ENCODE data around the gene NEB.
"Not testable (repeated sequence)": the region's sequence is repeated elsewhere in the genome, so short reads cannot be mapped to it uniquely, and the experiment has no call there.

Gene NEB

DNA sequence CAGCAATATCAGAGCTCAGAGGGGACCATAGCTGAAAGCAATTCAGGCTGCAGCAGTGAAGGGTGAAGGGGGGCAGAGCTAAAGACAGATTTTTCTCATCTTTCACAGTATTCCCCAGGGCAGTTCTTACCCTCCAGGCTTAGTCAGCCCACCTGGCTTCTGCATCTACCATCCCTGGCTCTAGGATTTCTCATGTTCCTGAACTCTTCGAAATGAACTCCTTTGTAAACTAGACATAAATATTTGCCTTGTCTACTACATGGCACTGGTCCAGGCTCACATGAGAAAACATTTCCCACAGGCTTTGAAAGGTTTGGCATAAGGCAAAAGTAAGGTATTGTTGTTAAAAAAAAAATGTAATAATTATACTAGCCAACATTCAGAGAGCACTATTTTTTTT lies 23.6 kb upstream of the NEB start:
- DNase-seq = no peak

DNA sequence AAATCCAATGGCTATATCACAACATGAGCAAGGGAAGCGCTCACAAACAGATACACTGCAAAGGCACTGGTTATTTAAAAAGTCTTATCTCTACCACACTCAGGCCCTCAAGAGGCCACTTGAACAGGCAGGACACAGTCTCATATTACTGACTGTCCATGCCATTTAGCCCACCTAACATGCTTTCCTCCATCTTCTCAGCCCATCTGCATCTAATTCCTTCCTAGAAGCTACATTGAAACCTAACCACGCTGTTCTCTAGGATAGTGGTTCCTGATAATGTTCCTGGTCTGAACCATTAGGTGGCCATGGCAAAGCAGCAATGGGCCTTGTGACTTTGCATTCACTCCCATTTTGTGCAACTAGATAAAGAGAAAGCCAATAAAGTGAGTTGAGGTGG lies 22.5 kb upstream of the NEB start:
- DNase-seq = no peak

DNA sequence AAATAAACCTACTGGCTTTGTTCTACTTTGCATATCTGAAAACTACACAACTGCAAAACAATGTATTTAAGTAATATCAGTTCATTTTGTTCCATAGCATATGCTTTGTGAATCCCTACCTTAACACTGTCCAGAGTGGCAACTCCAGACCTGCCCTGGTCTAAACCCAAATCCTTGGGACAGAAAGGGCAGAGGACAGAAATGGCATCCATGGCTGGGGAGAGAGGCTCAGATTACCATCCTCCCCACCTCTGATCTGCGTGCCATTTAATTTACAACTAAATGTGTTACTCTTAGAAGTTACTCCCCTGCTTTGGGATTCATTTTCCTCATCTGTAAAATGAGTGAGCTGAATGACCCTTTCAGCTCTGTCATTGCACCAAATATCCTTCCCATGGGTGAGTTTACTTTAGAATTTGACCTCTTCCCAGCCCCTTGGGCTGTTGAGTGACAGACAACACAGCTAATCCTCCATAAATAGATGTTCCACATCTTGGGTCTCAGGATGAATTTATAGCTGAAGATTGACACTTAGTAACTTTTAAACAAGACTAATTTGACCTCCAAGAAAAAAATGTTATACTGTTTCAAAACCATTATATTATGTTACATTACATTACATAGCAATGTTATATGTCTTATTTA lies 20.1 kb upstream of the NEB start:
- DNase-seq = no peak

DNA sequence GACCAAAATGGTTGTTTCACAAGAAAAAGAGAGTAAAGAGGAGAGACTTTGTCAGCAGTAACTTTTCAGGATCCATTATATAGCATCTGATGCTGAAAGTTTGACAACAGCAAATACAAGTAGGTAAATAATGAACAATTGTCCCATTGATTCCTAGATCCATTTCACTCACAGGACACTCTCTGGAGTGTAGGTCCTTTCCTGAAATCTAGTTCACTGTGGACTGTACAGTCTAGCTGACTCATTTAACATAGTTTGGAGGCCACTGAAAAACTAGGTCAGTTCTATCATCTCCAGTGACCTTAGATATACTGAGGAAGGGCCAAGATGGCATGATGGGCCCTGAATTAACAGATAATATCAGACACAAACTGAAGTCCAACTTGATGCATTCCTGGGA lies 19.3 kb upstream of the NEB start:
- DNase-seq = no peak

DNA sequence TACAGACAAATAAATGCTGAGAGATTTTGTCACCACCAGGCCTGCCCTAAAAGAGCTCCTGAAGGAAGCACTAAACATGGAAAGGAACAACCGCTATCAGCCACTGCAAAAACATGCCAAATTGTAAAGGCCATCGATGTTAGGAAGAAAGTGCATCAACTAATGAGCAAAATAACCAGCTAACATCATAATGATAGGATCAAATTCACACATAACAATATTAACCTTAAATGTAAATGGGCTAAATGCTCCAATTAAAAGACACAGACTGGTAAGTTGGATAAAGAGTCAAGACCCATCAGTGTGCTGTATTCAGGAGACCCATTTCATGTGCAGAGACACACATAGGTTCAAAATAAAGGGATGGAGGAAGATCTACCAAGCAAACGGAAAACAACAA lies 11.0 kb upstream of the NEB start:
- DNase-seq = not testable (repeated sequence)

DNA sequence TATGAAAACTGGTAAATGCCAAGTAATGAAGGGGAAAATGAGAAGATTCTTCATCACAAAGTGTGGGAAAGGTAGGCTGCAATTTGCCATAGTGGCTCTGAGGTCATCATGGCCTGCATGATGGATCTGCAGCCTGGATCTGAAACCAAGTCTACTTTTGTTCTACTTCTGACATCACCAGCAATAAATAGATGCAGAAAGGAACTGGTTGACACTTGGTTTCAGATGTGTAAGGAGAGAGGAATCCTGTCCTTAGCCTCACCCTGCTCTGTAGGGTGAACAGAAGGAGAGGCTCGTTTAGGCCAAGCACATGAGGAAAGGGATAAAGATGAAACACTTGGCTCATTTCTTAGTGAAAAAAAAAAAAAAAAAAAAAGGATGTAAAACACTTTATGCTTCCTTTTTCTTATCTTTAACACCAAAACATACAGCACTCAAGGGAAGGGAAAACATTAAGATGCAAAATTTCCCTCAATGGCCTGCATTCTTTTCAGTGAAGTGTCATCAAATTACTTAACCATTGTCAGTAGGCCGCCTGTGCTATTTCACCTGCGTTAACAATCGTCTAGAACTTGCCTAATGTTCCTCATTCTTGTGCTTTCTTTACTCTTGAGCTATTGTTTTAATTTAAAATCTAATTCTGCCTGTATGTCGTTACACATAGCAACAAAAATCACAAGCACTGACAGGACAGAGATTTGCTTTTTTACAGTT lies 3.9 kb downstream of the NEB start:
- DNase-seq = no peak

DNA sequence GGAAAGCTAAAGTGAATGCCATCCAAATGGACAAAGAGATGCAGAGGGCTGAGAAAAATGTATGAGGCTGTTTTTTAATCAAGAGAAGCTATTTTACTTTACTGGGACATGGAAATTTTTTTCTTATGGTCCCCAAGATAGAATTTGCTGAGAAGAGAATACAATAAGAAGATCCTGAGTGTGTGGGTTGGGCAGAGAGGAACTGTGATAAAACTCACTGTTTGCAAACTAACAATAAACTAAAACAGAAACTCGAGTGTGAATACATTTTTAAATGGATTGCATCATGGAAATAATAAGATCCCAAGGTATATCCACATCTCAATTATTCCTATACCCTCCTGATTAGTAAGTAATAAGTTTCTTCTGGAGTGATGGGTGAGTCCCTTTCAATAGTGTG lies 4.4 kb downstream of the NEB start:
- no peak for DNase-seq

DNA sequence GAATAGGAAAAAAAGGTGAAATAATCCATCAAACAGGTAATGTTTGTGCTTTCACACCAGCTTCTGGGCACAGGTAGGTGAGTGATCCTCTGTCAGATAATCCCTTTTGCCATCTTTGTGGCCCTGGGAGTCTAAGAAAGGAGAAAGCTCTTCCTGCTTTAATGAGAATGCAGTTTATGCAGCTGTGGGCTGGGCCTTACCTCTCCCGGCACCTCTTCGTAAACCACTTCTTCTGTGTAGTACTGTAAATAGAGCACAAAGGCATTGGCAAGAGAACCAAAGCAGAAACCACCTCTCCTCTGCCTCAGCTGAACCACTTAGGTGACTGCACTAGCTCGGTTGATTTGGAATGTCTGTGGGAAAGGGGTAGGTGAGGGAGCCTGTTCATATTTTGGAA lies 4.9 kb downstream of the NEB start:
- DNase-seq = no peak

DNA sequence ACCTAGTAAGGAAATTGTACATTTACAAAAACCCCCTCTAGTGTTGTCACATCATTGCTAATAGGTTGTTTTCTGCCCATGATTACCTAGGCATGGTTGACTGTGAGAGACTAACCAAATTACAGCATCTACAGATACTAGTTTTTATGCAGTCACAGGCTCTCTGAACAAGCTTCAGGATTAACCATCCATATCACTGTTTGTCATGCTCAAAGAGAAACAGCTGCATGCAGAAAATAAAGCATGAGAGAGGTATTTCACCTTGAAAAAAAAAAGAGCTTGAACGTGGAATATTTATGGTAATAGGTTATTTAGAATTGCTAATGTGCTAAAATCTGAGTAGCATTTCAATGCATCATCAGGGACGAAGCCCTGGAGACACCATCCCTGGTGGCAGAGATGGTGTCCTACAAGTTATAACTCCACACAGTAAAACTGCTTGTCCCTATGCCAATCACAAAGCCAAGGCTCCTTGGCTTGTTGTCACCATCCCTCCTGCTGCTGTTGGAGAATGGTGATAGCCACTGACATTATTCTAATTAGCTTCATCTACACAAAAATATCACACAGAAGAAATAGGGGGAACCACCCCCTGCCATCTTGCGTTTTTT lies 5.4 kb downstream of the NEB start:
- DNase-seq = no peak

DNA sequence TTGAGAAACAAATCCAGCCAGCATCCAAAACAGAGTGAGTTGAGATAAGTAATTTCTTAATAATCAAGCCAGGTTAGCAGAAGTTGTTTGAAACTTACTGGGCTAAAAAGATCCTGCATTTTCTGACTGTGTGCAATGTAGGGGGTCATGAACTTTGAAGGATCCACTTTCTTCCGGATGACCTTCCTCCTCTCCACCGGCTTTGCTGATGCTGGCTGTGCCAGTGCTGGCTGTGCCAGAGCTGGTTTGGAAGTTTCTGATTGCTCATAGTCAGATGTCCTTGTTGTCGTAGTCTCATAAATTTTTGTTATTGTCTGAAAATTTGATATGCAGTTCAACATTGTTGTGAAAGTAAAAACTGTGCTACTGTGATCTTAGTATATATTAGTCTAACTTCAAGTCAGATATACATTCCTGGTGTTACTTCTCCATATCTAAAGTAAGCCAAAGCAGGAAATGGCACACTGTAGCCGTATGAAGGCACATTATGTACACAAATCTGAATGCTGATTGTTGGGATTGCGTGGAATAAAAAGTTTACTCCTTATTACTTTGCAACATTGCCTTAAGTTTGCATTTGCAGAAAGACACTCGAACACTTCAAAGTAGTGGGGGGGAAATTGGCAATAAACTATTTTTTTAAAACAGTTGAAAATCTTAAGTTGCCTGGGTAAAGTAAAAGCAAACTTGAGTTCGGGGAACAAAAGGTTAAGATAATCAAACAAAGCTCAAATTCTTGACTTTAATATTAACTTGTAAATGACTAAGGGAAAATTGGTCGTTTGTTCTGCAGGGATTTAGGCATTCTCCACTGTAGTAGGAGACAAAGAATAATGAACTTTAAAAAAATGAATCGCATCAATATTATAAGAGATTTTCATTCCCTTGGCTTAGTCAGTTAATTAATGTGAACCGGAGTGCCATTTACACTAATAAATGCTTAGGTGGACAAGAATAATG lies 6.4 kb downstream of the NEB start:
- DNase-seq = no peak

DNA sequence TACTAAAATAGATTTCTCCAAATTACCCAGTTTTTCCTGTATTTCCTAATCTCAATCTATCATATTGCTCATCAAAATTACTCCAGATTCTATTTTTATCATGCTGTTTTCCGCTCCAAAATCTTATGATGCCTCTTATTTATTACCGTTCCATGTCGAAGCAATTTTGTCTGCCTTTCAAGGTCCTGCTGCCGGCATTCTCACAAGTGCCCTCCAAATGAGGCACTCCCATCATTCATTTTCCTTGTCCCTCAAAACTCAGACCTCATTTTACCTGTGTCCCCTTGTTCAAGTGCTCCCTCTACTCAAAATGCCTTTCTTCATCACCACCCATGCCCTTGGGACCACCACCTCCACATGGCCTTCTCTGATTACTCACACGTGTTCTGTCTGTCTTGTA lies 13.1 kb downstream of the NEB start:
- no peak for DNase-seq

DNA sequence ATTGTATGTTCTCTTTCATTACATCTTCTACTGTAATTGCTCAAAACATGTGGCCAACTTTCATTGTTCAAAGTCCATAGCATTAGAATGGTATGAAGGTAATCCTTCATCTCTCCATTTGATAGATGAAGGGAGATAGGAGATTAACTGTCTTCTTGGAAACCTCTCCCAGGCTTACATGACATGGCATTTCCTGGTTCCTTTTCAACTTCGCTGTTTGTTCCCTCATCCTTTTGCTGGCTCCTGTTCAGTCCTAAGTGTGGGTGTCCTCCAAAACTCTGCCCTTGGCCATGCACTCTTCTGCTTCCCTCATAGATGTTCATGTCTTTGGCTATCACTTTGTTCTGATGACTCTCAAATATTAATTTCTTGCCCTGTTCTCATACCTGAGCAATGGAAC lies 13.8 kb downstream of the NEB start:
- no peak for DNase-seq

DNA sequence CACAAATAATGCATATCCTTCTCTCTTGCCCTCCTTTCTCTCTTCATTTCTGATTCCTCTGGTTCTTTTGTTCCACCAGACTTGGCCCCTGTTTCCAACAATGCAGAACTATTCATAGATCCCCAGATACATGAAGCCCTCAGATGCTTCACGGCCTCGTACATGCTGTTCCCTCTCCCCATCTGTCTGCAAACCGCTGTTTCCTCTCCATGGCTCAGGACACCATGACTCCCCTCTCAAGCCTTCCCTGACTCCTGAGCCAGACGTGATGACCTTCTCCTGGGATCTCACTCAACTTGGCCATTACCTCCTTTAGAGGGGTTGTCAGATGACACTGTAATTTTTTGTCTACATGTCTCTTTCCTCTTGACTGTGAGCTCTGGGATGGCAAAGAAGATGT lies 15.5 kb downstream of the NEB start:
- no peak for DNase-seq

DNA sequence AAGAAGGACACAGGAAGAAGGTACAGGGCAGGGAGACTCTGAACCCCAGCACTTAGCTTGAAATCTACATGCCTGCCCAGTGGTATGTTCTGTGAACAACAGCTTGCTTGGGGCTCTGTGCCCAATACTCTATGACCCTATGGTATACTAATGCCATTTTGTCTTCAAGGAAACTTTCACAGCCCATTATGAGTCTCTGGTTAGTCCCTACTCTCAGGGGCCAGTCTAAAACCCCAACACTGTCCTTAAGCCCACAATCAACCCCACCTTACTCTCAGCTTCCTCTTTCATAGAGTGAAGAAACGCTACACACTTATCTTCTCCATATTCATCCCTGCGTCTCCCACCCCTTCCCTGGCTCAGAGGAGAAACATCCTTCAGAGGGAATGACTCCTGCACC lies 16.0 kb downstream of the NEB start:
- DNase-seq = no peak

DNA sequence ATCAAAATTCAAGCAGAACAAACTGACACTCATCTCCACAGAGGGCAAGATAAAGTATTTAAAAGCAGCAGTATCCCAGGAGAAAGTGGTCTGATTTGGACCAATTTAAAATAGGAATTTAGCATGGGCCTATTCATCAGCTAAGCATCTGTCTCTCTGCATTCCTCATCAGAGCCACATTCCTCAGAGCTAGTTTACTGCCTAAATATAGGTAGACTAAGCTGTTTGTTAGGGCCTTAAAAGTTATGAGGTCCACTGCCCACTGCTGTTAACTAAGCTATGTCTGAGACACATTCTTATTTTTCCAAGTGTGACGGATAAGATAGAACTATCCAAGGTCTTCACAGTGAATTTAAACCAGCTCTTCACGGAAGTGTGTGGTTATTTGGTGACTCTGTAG lies 17.6 kb downstream of the NEB start:
- no peak for DNase-seq

DNA sequence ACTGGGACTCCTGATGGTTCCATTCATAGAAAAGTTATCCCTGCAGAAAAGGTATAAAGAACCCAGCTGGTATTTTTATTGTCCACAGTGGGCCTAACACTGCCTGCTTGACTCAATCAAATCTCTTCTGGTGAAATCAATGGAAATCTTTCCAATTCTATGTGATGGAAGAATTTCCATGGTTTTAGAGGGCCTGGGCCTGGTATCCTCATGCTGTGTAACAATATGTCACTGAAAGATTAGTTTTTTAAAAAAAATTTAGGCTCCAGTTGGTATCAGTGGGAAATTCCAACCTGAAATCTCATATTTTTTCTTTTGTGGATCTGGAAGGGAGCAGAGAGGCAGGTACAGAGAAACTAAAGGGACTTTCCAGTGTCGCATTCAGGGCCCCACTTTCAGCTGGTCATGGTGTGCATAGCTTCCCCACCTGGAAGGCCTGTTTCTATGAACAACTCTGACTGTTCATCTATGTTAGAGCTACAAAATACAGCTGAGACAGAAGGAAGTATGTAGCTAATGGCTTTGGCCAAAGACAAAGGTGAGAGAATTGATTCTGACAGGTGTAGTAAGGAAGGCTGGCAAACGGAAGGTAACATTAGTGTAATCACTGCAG lies 20.9 kb downstream of the NEB start:
- no peak for DNase-seq

DNA sequence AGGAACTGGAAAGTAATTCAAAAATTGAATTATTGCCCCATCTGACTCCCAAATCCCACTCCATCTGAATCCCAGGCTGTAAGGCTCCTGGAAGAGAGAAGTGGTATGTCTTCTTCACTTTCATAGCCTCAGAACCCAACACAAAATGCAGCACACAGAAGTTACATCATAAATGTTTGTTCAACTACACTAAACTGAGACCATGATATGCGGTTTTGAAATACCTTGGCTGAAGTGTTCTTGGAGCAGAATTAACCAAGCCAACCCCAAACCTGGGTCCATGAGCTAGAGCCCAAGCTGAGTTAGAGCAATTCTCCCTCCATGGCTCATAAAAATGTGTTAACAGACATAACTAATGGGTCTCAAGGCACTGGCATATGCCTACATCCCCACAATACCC lies 23.3 kb downstream of the NEB start:
- DNase-seq = no peak

DNA sequence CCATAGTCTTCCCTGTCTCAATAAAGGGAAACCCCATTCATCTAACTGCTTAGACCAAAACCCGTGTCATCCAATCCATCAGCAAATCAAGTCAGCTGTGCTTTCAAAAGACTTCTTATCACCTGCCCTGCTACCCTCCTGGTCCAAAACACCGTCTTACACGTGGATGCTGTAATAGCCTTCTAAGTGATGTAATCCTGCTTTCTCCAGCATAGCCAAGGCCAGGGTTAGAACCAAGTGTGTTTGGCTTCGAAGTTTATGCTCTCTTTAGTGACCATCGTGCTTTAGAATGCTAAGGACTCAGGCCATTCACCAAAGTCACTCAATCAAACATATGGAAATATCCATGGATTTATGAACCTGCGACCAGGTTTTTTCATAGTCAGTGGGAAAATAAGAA lies 25.5 kb downstream of the NEB start:
- DNase-seq = no peak

DNA sequence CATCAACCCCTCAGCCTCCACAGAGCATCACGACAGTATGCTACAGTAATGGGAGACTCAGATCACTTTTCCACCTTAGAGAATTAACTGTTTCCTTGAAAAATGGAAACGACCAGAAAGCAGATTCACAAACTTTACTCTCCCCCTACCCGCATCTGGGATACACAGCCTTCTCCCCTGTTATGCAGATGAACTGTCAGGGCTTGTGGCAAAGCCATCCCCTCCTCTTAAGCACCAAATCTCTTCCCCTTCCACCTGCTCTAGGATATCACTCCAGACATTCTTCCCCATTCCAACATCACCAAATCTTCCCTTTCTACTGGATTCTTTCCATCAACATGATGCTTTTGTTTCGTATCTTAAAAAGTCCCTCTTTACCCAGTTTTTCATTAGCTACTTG lies 26.4 kb downstream of the NEB start:
- DNase-seq = no peak

DNA sequence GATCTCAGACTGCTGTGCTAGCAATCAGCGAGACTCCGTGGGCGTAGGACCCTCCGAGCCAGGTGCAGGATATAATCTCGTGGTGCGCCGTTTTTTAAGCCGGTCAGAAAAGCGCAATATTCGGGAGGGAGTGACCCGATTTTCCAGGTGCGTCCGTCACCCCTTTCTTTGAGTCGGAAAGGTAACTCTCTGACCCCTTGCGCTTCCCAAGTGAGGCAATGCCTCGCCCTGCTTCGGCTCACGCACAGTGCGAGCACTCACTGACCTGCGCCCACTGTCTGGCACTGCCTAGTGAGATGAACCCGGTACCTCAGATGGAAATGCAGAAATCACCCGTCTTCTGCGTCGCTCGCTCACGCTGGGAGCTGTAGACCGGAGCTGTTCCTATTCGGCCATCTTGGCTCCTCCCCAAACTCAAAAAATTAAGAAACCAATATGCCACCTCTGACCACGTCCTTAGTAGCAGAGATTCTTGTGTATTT lies 29.8 kb downstream of the NEB start:
- not testable (repeated sequence) for DNase-seq

DNA sequence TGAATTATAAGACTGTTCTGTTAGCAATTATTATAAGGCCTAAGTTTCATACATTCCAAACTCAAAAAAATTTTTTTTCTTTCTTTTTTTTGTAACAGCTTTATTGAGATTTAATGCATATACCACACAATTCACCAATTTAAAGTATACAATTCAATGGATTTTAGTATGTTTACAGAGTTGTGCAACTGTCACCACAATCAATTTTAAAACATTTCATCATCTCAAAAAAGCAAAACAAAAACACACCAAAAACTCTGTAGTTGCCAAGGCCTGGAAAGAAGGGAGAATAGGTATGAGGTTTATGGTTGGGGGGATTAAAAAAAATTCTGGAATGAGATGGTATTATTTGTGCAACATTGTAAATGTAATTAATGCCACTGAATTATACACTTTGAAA lies 36.1 kb downstream of the NEB start:
- not testable (repeated sequence) for DNase-seq

DNA sequence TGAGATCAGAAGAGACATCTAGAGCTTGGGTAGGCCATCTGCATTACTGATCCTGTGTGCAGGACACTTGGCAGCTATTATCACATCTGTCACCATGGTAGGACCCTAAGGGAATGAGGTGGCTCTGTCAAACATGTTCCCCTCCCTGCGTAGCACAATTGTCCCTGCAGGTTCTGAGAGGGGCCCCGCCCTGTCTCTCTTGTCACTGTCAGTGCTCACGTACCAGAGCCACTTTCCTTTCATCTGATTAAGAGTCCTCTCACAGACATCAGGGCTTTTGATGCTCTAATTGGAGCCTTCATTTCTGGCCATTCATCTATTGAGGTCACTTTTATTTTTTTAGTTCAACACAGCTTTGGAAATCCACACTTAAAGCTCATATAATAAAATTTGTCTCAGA lies 38.5 kb downstream of the NEB start:
- no peak for DNase-seq

DNA sequence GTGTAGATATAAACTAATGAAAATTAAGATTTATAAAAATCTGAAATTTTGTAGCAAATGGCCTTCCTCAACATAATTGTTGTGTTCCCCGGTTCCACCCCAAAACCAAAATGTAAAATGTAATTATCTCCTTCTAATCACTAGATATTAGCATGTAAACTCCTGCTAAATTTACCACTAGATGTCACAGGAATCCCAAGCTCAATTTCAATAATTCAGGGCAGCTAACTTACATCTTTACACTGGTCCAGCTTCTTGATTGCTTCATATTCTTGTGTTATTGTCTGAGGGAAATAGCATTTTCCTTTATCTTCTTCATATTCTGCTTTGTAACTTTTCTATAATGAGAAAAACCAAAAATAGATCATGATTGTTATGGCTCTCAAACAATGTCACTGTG lies 42.6 kb downstream of the NEB start:
- no peak for DNase-seq

Measured in CD4-positive, alpha-beta T cell treated with Interleukin-1 beta for 1 hour (primary cell).